ENCODE results near the gene RFX4. TPM values are rescaled to one million over a fixed set of nuclear protein-coding genes. Genes with fewer than 3 reads are reported as not detected.

Gene RFX4
- total and polyA plus RNA-seq, 12 donors, result 0.08 TPM; not detected in 11

- no peak for DNase-seq
- WGBS, 4 donors, result 39 to 44% (median 39%) methylated on average over 23 to 25 of the region's 25 CpGs
- no peaks in the 10 kb centered on the region for H3K36me3 ChIP-seq (replicated peaks in 1 of 2)
- H3K4me1 ChIP-seq (replicated peaks in 1 of 2), result peaks cover 19 to 35% of the 10 kb centered on the region in 2 donors
- H3K4me3 ChIP-seq, result peak overlapping the region in 2 of 4 donors; percentile 79 to 81
- H3K27ac ChIP-seq, result peak overlapping the region; percentile 50 to 99 (median 96)
- no peaks in the 10 kb centered on the region for H3K27me3 ChIP-seq
- H3K9me3 ChIP-seq (replicated peaks in 1 of 3), result no peaks in the 10 kb centered on the region
- TF ChIP-seq CTCF (IDR thresholded peaks at IDR 0.05) (no peak), POLR2A (IDR thresholded peaks at IDR 0.05) (no peak)
- intact Hi-C loops (cut with DNase I), result no loop called here
Observed at GRCh38 chr12:106773286-106774004, 190.6 kb downstream of the RFX4 start.

GRCh38 chr12:106774005-106774807, 191.4 kb downstream of the RFX4 start, which contains the start of gene RIC8B:
Gene RIC8B, plus strand, starts transcription at chr12:106774682. Its CDS starts 64 bp downstream, at chr12:106774746.
- no peaks in the 10 kb centered on the region for H3K27me3 ChIP-seq
- intact Hi-C loops (cut with DNase I), result no loop called here
- no peaks in the 10 kb centered on the region for H3K36me3 ChIP-seq (replicated peaks in 1 of 2)
- H3K4me3 ChIP-seq, result peak within 1 kb of the TSS; percentile 44 to 81 (median 80)
- TF ChIP-seq CTCF (IDR thresholded peaks at IDR 0.05) (no peak), POLR2A (IDR thresholded peaks at IDR 0.05) (peak; percentile 74 to 93)
- H3K9me3 ChIP-seq (replicated peaks in 1 of 3), result no peaks in the 10 kb centered on the region
- H3K27ac ChIP-seq, result peak within 1 kb of the TSS; percentile 85 to 99 (median 96)
- WGBS, 4 donors, result 0 to 1% (median 0%) methylated on average over 37 to 66 of the region's 66 CpGs
- peaks cover 11 to 36% of the 10 kb centered on the region in 2 donors for H3K4me1 ChIP-seq (replicated peaks in 1 of 2)
- peak; percentile 96 to 99 (median 97) for DNase-seq

GRCh38 chr12:106774808-106775524, 192.2 kb downstream of the RFX4 start:
- H3K27ac ChIP-seq, result peak overlapping the region; percentile 85 to 99 (median 96)
- no peaks in the 10 kb centered on the region for H3K36me3 ChIP-seq (replicated peaks in 1 of 2)
- intact Hi-C loops (cut with DNase I), result no loop called here
- no peaks in the 10 kb centered on the region for H3K9me3 ChIP-seq (replicated peaks in 1 of 3)
- no peaks in the 10 kb centered on the region for H3K27me3 ChIP-seq
- DNase-seq, result peak in 2 of 7 donors; percentile 13 to 64
- WGBS, 4 donors, result 4 to 10% (median 7%) methylated on average over 11 to 29 of the region's 29 CpGs
- no peak for TF ChIP-seq CTCF (IDR thresholded peaks at IDR 0.05)
- TF ChIP-seq POLR2A (IDR thresholded peaks at IDR 0.05), result no peak
- H3K4me1 ChIP-seq (replicated peaks in 1 of 2), result peaks cover 9 to 41% of the 10 kb centered on the region in 2 donors
- H3K4me3 ChIP-seq, result peak overlapping the region; percentile 44 to 81 (median 80)

GRCh38 chr12:106776897-106777296, 194.1 kb downstream of the RFX4 start:
- Histone ChIP-seq H3K4me3 (no peak overlapping the region), H3K27me3 (no peaks in the 10 kb centered on the region), H3K4me1 (replicated peaks in 1 of 2) (peaks cover 9 to 41% of the 10 kb centered on the region in 2 donors), H3K9me3 (replicated peaks in 1 of 3) (no peaks in the 10 kb centered on the region), H3K36me3 (replicated peaks in 1 of 2) (no peaks in the 10 kb centered on the region), H3K27ac (no peak overlapping the region)
- DNase-seq, result no peak
- intact Hi-C loops (cut with DNase I), result no loop called here
- no peak for TF ChIP-seq POLR2A (IDR thresholded peaks at IDR 0.05)
- TF ChIP-seq CTCF (IDR thresholded peaks at IDR 0.05), result no peak
- WGBS, 4 donors, result 95 to 100% (median 96%) methylated on average over 3 to 5 of the region's 5 CpGs

Measured in adrenal gland (tissue), 12 donors.